PC-9 (cell line): Measurements from ENCODE around the gene NPHP4.

Source experiments
- CTCF ChIP-seq: fragments of 200-600 bp; sonication (generic); conservative IDR thresholded peaks from 2 replicates; pipeline ENCODE4 v1.6.1; 2017; ENCODE audit warnings: mixed run types, antibody characterized with exemption, mild to moderate bottlenecking, moderate library complexity
- EZH2 ChIP-seq: fragments of 200-600 bp; sonication (generic); IDR thresholded peaks from 2 replicates; pipeline ENCODE4 v1.8.0; 2017; ENCODE audit warnings: antibody characterized with exemption, low read depth

- no peak for TF ChIP-seq CTCF
- TF ChIP-seq EZH2 = no peak
Observed at GRCh38 chr1:5976231-5976630, 16.0 kb downstream of the NPHP4 start.
